NCI-H187 treated with DMSO at 0.1 percent for 48 hours (cell line): ENCODE measurements around the gene SEPTIN5.
"Not testable (repeated sequence)": the region's sequence is repeated elsewhere in the genome, so short reads cannot be mapped to it uniquely, and the experiment has no call there.

Experiments
- DNase-seq: peaks from one replicate; lab custom pipeline; 2025; lab: John Stamatoyannopoulos, UW

Gene SEPTIN5

GRCh38 chr22:19680911-19681862 is 33.1 kb upstream of the SEPTIN5 start:
- DNase-seq, result no peak

GRCh38 chr22:19681863-19682245 is 32.4 kb upstream of the SEPTIN5 start:
- DNase-seq, result no peak

DNA sequence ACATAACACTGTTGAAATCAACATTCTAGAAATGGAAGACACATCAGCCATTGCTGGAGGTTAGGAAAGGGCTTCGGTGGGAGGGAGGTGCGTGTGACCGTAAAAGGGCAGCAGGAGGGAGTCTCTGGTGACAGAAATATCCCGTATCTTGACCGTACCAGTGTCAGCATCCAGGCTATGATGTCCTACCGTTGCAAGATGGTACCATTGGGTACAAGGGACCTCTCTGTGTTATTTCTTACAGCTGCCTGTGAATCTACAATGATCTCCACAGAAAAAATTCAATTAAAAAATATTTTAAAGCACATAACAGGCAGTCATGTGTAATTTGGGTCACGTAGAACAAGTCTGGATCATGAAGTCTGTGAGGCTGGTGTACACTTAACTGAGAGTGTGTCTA is 27.4 kb upstream of the SEPTIN5 start:
- no peak for DNase-seq

DNA sequence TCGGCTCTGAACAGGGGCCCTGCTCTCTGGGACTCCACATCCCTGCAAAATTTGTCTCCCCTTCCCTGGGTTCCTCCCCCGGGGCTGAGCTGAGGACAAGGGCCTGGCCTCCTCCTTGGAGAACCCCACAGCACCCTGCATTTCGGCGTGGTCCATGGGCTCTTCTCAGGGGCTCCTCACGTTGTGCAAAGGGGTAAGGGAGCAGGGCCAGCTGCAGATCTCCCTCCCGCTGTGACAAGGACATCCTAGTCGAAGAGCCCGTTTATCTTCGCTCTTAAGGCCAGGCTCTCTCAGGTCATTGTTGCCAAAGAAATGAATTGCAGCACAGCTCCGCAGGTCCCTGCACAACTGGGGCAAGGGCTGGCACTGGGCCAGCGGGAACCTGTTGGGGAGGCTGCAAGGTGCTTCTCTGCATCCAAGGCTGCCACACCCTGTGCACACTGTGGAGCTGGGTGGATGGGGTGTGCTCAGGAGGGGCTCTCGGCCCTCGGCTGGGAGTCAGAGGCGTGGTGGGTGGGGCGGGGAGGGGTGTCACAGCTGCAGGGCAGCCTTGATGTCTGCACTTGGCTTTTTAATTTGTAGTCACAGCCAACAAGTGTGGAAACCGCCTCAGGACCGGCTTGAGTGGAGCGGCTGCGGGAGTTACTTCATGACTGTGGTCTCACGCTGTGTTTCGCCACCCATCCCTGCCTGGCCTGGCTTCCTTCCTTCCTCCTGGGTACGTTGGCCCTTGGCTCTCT is 26.6 kb upstream of the SEPTIN5 start:
- no peak for DNase-seq

DNA sequence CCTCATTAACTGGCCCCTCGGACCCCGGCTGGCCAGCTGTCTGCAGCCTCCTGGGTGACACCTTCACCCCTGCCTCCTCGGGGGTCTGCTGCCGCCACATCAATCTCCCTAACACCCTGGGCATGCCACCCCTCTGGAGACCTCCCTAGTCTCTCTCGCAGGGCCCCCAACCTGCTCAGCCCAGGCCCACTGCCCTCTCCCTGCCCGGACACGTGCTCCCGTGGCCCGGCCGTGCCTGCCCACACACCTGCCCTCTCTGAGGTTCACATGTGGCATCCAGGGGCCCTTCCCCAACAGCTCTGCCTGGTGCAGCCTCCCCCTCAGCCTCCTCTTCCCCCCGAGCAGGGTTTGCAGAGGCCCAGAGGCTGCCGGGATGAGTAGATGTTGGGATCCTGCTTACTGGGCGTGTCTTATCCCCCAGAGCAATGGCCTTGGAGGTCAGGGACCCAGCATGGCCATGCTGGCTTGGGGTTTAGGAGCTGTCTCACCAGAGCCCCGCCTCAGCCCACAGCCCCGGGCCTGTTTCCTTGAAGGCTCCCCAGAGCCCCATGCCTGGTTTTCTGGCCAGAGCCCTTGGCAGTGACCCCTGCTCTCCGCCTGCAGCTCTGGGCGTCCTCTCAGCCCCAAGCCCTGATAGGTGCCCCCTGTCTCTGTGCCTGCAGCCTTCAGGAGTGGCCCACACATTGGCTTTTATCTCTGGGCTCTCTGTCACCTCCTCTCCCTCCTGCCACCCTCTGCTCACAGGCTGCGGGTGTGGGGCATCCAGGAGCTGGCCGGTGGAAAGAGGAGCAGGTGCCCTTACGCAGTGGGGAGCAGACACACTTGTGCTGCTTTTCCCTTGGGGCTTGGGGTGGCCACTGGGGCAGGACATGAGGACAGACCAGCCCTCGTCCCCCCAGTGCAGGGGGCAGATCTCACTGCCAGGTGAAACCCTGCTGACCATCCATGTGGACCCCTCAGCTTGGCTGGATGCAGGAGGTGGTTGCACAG is 25.7 kb upstream of the SEPTIN5 start:
- DNase-seq, result no peak

GRCh38 chr22:19689408-19689807 is 24.9 kb upstream of the SEPTIN5 start:
- DNase-seq, result no peak

GRCh38 chr22:19691007-19691720 is 23.1 kb upstream of the SEPTIN5 start:
- no peak for DNase-seq

DNA sequence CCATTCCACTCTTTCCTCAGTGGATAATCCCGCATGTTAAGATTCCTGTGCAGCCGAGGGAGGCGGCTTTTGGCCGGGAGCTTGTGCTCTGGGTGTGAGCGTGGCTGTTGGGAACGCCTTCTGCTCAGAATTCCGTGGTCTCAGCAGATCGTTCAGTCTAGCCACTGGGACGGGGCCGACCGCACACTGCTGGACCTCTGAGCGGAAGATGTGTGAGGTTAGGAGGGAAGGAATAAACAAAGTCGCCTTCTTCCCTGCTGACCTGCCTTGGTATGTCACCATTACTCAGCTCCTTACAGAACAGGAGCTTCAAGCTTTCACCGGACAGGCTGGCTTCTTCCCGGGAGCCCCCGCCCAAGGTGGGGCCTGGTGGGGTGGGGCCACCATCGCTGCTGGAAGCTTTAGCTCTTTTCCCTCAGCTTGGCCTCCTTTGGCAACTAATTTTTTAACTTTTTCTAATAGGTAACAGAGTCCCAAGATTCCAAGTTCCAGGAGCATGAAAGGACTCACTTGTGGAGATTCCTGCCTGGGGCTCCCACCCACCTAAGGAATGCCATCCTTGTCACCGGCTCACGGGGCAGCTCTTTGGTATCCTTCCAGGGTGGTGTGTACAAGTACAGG is 22.5 kb upstream of the SEPTIN5 start:
- DNase-seq, result no peak

DNA sequence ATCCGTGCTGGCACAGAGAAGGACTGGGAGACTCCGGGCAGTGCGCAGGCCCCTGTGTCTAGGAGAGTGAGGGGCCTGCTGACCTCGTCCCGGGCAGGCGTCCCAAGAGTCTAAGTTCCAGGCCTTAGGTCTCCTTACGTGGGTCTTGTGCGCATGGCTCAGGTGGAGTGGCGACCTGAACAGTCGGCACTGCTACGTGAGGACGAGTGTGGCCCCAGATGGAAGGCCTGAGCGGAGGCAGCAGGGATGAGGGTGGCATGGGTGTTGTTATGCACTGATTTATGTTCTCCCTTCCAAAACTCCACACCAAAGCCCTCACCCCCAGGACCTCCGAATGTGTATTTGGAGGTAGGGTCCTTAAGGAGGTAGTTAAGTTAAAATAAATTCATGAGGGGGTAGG is 20.7 kb upstream of the SEPTIN5 start:
- no peak for DNase-seq

GRCh38 chr22:19693981-19694670 is 20.2 kb upstream of the SEPTIN5 start:
- no peak for DNase-seq

DNA sequence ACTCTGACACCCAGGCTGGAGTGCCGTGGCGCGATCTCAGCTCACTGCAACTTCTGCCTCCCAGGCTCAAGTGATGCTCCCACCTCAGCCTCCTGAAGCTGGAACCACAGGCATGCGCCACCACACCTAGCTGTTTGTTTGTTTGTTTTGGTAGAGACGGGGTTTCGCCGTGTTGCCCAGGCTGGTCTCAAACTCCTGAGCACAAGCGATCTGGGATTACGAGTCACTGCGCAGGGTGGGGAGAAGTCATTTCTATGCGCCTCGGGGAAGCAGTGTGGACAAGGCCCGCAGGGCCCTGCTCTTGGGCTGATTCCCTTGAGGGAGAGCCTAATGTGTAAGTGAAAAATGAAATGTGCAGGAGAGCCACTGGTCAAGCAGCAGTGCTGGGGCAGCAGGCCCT is 19.6 kb upstream of the SEPTIN5 start:
- no peak for DNase-seq

DNA sequence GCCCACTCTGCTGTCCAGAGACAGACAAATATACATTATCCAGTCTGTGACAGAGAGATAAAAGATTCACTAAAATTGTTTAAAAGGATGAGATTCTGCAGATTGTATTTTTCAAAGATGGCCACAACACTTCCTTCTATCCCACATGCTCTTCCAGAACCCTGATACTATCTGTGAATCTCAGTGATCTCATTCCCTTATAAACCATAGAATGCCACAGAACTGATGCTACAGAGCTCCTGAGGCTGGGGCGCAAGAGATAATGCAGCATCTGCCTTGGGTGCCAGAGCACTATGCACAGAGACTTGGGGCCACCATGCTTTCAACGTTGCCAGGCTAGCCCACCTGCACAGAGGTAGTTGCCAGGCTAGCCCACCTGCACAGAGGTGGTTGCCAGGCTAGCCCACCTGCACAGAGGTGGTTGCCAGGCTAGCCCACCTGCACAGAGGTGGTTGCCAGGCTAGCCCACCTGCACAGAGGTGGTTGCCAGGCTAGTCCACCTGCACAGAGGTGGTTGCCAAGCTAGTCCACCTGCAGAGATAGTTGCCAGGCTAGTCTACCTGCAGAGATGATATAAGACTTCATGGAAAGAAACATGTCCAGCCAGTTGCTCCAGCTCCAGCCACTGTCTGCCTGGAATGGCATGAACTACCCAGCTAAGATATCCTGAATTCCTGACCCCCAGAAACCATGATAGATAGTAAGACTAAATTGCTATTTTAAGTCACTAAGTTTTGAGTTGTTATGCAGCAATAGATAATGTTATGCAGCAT is 17.6 kb upstream of the SEPTIN5 start:
- DNase-seq, result no peak

GRCh38 chr22:19697871-19698270 is 16.4 kb upstream of the SEPTIN5 start:
- not testable (repeated sequence) for DNase-seq

- no peak for DNase-seq
Observed at GRCh38 chr22:19700790-19701419, 13.4 kb upstream of the SEPTIN5 start.

DNA sequence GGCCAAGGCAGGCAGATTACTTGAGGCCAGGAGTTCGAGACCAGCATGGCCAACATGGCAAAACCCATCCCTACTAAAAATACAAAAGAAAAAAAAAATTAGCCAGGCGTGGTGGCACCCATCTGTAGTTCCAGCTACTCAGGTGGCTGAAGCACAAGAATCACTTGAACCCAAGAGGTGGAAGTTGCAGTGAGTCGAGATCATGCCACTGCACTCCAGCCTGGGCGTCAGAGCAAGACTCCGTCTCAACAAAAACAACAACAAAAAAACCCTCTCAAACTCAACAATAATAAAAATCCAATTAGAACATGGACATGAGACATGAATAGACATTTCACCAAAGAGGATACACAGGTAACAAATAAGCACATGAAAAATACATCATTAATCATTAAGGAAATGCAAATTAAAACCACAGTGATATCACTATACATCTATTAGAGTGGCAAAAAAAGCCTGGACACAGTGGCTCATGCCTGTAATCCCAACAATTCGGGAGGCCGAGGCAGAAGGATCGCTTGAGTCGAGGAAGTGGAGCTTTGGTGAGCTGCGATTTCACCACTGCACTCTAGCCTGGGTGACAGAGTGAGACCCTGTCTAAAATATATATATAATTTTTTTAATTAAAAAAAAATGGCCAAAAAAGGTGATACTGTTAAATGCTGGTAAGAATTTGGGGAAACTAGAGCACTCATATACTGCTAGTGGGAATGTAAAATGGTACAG is 12.7 kb upstream of the SEPTIN5 start:
- no peak for DNase-seq

DNA sequence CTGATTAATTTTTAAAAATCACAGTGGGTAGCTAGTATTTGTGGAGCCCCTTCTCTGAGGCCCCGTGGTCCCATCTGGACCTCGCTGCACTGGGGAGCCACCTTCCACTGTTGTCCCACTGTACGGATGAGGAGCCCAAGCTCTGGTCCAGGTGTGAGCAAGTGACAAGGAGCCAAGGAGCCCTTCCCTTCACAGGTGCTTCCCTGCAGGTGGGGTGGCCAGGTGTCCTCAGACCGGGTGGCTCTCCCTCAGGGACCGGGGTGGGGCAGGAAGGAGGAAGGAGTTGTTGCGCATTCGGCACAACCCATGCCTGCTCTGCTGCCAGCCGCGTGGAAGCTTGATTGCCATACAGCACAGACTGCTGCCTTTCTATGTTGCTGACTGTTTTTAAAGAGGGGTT is 10.4 kb upstream of the SEPTIN5 start:
- no peak for DNase-seq

- no peak for DNase-seq
Observed at GRCh38 chr22:19704355-19705015, 9.8 kb upstream of the SEPTIN5 start.
